ENCODE results near the gene PROCA1. TPM values are rescaled to one million over a fixed set of nuclear protein-coding genes. Genes with fewer than 3 reads are reported as not detected.

The PROCA1 gene
- total RNA-seq, 1 experiment from 2014 or later: 7.4 TPM

DNA sequence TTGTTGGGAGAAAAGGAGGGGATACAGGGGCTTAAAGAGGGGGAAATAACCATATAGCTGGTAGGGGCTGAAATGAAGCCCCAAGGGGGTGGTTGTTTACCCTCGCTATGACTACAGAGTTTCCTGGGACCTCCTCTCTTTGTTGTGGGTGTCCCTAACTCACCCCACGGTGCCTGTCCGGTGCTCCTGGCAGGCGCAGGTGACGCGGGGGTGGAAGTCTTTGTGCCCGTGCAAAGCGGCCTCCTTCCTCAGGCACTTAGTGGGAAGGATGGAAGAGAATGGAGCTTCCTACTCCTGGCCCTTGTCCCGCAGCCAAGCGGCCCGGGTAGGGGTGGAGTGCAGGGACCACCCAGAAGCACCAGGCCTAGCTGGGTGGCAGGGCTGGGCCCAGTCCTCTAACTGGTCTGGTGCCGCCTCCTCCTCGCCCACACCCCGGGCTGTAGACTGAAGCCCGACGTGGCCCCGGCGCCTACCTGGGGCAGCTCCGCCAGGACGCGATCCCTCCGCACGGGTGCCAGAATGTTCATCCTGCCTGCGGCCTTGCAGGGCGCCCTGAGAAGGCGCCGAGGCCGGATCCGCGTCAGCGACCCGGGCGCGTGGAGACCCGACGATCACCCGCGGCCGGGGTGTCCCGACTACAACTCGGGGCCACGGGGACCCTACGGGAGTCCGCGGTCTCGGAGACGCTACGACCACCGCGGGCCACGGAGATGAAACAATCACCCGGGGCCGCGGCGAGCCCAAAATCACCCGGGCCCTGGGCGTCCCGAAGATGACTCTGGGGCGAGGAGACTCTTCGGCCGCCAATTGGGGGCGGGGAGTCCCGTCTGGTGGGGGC, 5.3 kb upstream of the PROCA1 start:
- in situ Hi-C loops (cut with HindIII; ENCODE audit: low pct_unique_long_range_greater_than_20kb, low sequenced_read_pairs): no loop called here
- DNase-seq (ENCODE audit: low read depth): no peak

GRCh38 chr17:28715217-28715616, 3.5 kb upstream of the PROCA1 start:
- no peak for DNase-seq (ENCODE audit: low read depth)
- in situ Hi-C loops (cut with HindIII; ENCODE audit: low pct_unique_long_range_greater_than_20kb, low sequenced_read_pairs): no loop called here

GRCh38 chr17:28714281-28714680, 2.6 kb upstream of the PROCA1 start:
- no peak for DNase-seq (ENCODE audit: low read depth)
- in situ Hi-C loops (cut with HindIII; ENCODE audit: low pct_unique_long_range_greater_than_20kb, low sequenced_read_pairs): no loop called here

- in situ Hi-C loops (cut with HindIII; ENCODE audit: low pct_unique_long_range_greater_than_20kb, low sequenced_read_pairs): no loop called here
- no peak for DNase-seq (ENCODE audit: low read depth)
Measured at GRCh38 chr17:28712705-28713415, 1.2 kb upstream of the PROCA1 start.

DNA sequence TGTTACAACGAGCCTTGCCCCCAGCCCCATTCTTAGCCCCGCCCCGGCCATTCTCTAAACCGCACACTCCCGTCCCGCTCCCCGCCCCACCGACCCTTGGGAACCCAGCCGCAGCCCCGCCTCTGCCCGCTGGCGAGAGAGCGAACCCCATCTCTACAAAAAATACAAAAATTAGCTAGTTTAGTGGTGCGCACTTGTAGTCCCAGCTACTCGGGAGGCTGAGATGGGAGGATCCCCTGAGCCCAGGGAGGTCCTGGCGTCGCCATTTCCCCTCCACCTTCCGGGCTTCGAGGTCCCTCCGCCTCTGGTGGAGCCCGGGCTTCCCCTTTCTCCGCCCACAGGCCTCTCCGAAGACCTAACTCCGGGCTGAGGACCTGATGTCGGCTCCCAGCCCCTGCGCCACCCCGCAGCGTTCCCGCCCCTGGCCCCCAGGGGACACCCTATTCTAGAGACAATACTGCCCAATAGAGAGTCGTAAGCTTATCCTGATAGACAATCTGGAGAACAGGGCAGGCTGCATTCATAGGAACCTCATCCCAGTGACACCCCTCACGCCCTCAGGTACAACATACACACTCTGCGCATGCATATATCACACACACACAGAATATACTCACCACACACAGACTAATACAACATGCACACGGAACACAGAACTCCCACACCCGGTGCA, 480 bp upstream of the PROCA1 start:
- no peak for DNase-seq (ENCODE audit: low read depth)

GRCh38 chr17:28710861-28711722, 596 bp downstream of the PROCA1 start:
- in situ Hi-C loops (cut with HindIII; ENCODE audit: low pct_unique_long_range_greater_than_20kb, low sequenced_read_pairs): no loop called here
- peak; percentile 91 for DNase-seq (ENCODE audit: low read depth)

More for the DNA sequence above, 480 bp upstream of the PROCA1 start:
- in situ Hi-C loops (cut with HindIII; ENCODE audit: low pct_unique_long_range_greater_than_20kb, low sequenced_read_pairs): no loop called here

- no peak for DNase-seq (ENCODE audit: low read depth)
- in situ Hi-C loops (cut with HindIII; ENCODE audit: low pct_unique_long_range_greater_than_20kb, low sequenced_read_pairs): no loop called here
Measured at GRCh38 chr17:28707339-28707720, 4.4 kb downstream of the PROCA1 start.

DNA sequence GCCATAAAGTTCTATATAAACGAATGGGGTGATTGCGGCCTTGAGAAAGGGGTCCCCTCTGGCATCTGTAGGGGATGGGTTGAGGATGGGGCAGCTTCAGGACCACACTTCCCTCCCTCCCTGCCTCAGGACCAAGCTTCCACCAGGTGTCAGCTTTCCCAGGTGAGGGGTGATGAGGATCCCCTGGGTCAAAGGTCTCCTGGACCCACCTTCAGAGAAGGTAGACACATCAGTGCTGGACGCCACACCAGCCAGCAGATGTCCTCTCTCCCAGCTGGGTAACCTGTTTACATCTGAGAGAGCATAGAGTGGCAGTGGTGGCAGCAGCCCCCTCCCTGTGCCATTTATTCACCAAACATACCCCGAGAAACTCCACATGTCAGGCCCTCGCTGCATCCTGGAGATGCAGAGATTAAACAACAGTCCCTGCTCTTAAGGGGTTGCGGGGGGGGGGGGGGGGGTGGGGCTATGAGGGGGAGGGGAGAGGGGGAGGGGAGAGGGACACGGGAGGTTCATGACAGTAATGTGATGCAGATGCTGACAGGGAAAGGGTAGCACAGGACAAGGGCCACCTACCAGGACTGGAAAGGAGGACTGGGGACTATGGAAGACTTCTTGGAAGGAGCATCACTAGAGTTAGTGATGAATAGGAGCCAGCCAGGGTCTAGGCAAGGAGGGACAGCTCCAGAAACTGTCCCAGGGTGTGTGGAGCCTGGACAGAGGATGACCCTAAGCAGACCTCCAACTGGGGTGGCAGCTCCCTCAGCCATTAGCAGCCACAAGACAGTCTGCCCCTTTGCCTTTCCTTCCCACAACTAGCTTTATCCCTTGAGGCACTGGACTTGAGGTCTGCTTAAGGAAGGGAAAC, 5.0 kb downstream of the PROCA1 start:
- in situ Hi-C loops (cut with HindIII; ENCODE audit: low pct_unique_long_range_greater_than_20kb, low sequenced_read_pairs): no loop called here
- DNase-seq (ENCODE audit: low read depth): no peak

DNA sequence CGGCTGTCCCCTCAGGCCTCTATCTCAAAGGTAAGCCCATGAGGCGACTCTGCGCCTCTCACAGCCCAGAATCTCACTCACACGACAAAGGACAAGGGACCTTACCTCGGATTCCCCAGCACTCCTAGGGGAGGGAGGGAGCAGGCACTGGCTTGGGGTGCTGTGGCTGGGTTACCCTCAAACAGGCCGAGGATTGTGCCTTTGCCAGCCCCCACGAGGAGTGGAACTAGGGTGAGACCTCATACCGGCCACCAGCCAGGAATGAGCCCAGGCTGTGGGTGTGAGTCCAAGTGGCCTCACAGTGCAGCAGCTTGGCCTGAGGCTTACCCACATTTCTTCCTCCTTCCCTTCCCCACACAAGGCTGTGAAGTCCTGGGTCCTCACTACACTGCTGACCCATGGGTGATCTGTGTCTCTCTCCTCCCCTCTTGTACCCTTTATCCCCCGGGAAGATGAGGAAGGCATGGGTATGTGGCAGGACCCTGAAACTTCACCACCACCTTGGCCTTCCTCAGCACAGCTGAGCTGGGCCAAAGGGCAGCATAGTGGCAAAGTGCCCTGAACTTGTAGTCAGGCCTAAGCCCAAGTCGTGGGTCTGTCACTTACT, 5.9 kb downstream of the PROCA1 start:
- in situ Hi-C loops (cut with HindIII; ENCODE audit: low pct_unique_long_range_greater_than_20kb, low sequenced_read_pairs): no loop called here
- DNase-seq (ENCODE audit: low read depth): no peak

- in situ Hi-C loops (cut with HindIII; ENCODE audit: low pct_unique_long_range_greater_than_20kb, low sequenced_read_pairs): no loop called here
Measured at GRCh38 chr17:28705074-28705659, 6.5 kb downstream of the PROCA1 start.

GRCh38 chr17:28704219-28704858, 7.3 kb downstream of the PROCA1 start:
- in situ Hi-C loops (cut with HindIII; ENCODE audit: low pct_unique_long_range_greater_than_20kb, low sequenced_read_pairs): no loop called here
- DNase-seq (ENCODE audit: low read depth): no peak

More at GRCh38 chr17:28705074-28705659, 6.5 kb downstream of the PROCA1 start:
- no peak for DNase-seq (ENCODE audit: low read depth)

DNA sequence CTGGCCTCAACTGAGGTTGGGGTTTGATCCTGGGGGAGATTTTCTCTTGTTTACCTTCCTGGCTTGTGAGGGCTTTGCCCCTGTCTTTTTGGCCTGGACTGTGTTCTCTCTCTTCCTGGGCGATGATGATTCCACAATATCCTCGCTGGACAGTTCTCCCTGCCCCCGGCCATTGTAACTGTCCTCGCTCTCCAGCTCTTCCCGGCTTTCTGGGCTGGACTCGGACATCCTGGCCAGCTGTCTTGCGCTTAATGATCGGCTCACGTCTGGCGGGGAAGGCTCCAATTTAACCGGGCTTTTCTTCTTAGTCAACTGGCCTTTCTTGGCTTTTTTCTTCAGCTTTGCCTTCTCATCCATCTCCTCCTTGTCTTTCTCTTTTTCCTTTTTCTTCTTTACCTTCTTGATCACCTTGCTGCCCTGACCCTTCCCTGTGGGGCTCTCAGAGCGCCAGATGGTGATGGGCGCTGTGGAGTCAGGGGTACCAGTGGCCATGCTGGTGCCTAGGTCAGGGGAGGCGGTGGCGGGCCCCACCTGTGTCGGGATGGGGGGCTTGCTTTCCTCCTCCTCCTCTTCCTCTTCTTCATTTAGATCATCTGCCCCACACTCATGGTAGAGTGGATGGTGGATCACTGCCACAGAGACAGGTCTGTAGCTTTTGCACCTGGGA, 8.0 kb downstream of the PROCA1 start:
- no peak for DNase-seq (ENCODE audit: low read depth)
- in situ Hi-C loops (cut with HindIII; ENCODE audit: low pct_unique_long_range_greater_than_20kb, low sequenced_read_pairs): no loop called here

GRCh38 chr17:28702752-28703150, 8.9 kb downstream of the PROCA1 start:
- in situ Hi-C loops (cut with HindIII; ENCODE audit: low pct_unique_long_range_greater_than_20kb, low sequenced_read_pairs): no loop called here
- DNase-seq (ENCODE audit: low read depth): no peak

GRCh38 chr17:28702026-28702751, 9.5 kb downstream of the PROCA1 start:
- in situ Hi-C loops (cut with HindIII; ENCODE audit: low pct_unique_long_range_greater_than_20kb, low sequenced_read_pairs): no loop called here
- DNase-seq (ENCODE audit: low read depth): no peak

GRCh38 chr17:28700830-28701492, 10.7 kb downstream of the PROCA1 start:
- in situ Hi-C loops (cut with HindIII; ENCODE audit: low pct_unique_long_range_greater_than_20kb, low sequenced_read_pairs): no loop called here
- no peak for DNase-seq (ENCODE audit: low read depth)

Data from Caki2 (cell line).